MM.1S (cell line): ENCODE data around the gene GPER1.

Experiments
- EZH2 ChIP-seq: fragments of 300-600 bp; sonication (generic); optimal IDR thresholded peaks from 2 replicates; pipeline ENCODE3; 2017; ENCODE audit warnings: low read depth, mild to moderate bottlenecking, antibody characterized with exemption, low read length, mixed read lengths
- EZH2phosphoT487 ChIP-seq: fragments of 300-600 bp; sonication (generic); IDR thresholded peaks from 2 replicates; pipeline ENCODE4 v1.6.1; 2018; ENCODE audit warnings: antibody characterized with exemption, low read length
- TF ChIP-seq, protein P1 (sequence below): fragments of 300-600 bp; sonication (generic); IDR thresholded peaks from 2 replicates; pipeline ENCODE4 v1.5.1; 2016; ENCODE audit warnings: antibody characterized with exemption, low read length, mixed read lengths

DNA sequence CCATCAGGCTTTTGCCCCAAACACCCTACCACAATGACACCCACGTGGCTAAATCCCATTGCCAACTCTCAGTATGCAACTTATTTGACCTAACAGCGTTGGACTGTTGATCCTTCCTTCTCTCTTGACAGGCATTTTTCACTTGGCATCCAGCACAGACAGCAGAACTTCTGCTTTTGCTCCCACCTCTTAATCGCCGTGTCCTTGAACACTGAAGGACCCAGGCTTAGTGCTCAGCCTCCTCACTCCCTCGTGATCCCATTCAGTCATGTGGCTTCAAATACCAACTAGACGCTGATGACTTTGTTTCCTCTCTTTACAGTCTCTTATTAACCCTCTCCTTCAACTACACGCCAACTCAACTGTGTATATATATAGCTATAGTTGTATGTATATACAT lies 47.0 kb downstream of the GPER1 start:
- no peak for TF ChIP-seq EZH2
- TF ChIP-seq, protein P1, sequence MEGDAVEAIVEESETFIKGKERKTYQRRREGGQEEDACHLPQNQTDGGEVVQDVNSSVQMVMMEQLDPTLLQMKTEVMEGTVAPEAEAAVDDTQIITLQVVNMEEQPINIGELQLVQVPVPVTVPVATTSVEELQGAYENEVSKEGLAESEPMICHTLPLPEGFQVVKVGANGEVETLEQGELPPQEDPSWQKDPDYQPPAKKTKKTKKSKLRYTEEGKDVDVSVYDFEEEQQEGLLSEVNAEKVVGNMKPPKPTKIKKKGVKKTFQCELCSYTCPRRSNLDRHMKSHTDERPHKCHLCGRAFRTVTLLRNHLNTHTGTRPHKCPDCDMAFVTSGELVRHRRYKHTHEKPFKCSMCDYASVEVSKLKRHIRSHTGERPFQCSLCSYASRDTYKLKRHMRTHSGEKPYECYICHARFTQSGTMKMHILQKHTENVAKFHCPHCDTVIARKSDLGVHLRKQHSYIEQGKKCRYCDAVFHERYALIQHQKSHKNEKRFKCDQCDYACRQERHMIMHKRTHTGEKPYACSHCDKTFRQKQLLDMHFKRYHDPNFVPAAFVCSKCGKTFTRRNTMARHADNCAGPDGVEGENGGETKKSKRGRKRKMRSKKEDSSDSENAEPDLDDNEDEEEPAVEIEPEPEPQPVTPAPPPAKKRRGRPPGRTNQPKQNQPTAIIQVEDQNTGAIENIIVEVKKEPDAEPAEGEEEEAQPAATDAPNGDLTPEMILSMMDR: no peak
- TF ChIP-seq EZH2phosphoT487: no peak
